ENCODE data around the gene KRIT1. TPM values are rescaled to one million over a fixed set of nuclear protein-coding genes. Genes with fewer than 3 reads are reported as not detected.
A peak's percentile ranks its signal among the peaks of the same experiment; 100 is the strongest.

The KRIT1 gene
- total RNA-seq, result 49.9 to 58.9 TPM (median 54.3 TPM) in 3 replicates

DNA sequence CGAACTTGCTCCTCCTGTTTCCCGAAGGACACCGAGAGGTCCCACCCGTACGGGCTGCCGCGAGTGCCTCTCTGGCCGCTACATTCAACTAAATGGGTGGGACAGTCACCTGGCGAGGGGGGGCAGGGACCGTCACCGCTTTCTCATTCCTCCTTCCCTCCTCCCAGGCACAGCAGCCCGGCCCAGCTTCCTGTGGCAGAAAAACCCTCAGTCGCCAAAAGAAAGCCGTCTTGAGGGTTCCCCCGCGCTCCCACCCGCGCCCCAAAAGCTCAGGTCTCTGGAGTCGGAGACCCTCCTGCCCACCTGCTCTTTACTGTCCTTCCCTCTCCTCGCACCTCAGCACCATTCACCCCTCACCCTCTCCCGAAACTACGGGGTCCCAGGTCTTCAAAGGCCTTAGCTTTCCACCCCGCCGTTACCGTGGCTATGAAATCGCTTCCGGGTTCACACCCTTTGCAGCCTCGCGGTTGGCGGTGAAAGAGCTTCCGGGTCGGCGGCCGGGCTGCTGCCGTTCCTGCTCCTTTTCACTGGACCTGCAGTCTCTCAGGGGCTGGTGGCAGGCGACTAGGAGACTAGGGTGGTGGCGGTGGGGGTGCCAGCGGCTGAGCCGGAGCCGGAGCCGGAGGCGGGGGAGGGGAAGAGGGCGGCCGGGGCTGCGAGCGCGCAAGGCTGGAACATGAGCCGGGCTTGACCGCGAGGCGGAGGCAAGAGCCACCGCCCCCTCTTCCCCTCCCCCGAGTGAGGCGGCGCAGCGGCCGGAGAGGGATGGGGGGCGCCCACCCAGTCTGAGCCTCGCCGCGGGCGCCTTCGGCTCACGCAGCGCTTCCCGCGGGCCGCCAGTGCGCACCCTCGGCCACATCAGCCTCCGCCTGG, at the start of gene KRIT1, which contains the start of gene ANKIB1:
TSS of gene KRIT1 (minus strand) at position 428 of the 873 bp plus-strand sequence. CDS start 3,779 bp downstream, outside the sequence.
TSS of gene ANKIB1 (plus strand) at position 488 of the 873 bp plus-strand sequence. CDS start 49,005 bp downstream, outside the sequence.
- DNase-seq (ENCODE audit: low spot score in 2 of 2, unreplicated experiment in 2 of 2), result peak; percentile 69 to 85
- H3K36me3 Mint-ChIP-seq, result no peaks in the 10 kb centered on the region
- peak within 1 kb of the TSS; percentile 99 for H3K27ac Mint-ChIP-seq
- TF ChIP-seq, protein P1, sequence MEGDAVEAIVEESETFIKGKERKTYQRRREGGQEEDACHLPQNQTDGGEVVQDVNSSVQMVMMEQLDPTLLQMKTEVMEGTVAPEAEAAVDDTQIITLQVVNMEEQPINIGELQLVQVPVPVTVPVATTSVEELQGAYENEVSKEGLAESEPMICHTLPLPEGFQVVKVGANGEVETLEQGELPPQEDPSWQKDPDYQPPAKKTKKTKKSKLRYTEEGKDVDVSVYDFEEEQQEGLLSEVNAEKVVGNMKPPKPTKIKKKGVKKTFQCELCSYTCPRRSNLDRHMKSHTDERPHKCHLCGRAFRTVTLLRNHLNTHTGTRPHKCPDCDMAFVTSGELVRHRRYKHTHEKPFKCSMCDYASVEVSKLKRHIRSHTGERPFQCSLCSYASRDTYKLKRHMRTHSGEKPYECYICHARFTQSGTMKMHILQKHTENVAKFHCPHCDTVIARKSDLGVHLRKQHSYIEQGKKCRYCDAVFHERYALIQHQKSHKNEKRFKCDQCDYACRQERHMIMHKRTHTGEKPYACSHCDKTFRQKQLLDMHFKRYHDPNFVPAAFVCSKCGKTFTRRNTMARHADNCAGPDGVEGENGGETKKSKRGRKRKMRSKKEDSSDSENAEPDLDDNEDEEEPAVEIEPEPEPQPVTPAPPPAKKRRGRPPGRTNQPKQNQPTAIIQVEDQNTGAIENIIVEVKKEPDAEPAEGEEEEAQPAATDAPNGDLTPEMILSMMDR (IDR thresholded peaks at IDR 0.05; ENCODE audit: unreplicated experiment), result no peak
- H3K9me3 Mint-ChIP-seq, result no peaks in the 10 kb centered on the region
- H3K4me1 Mint-ChIP-seq, result peaks cover 35% of the 10 kb centered on the region
- peak within 1 kb of the TSS; percentile 97 for H3K4me3 Mint-ChIP-seq
- H3K27me3 Mint-ChIP-seq (ENCODE audit: low read depth), result no peaks in the 10 kb centered on the region

- Mint-ChIP-seq H3K4me3 (no peak overlapping the region), H3K27me3 (ENCODE audit: low read depth) (no peaks in the 10 kb centered on the region), H3K4me1 (peaks cover 7% of the 10 kb centered on the region), H3K27ac (no peak overlapping the region), H3K9me3 (no peaks in the 10 kb centered on the region), H3K36me3 (no peaks in the 10 kb centered on the region)
- no peak for DNase-seq (ENCODE audit: low spot score in 2 of 2, unreplicated experiment in 2 of 2)
- TF ChIP-seq, protein P1 (IDR thresholded peaks at IDR 0.05; ENCODE audit: unreplicated experiment), result no peak
Observed at GRCh38 chr7:92295391-92295790, 49.7 kb upstream of the KRIT1 start.

DNA sequence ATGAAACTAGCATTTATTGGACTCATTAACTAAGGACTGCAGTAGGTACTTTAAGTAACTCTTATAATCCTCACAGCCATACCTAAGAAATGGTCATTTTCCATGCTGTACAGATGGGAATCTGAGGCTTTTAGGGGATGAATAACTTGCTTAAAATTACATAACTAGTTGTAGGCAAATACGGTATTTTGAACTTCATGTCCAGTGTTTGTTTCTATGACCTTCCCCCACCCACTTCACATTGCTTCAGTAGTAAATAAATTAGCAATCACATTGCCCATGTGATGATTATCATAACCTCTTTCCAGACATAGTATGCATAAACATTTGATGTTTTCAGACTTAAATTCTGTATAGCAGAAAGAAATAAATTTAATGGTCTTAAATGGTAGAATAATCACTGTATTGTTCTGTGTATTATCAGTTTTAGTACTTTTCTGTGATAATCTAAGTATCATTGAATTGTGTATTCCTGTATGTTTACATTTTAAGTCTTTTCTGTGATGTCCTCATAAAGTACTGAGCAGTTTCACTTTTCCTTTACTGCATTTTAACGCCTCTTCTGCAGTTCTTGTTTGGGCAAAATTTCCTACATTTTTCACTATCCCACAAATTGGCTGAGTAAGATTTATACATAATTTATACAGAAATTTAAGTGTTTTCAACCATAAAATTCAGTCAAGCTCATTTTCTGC, 48.3 kb upstream of the KRIT1 start:
- Mint-ChIP-seq H3K36me3 (no peaks in the 10 kb centered on the region), H3K27ac (no peak overlapping the region), H3K27me3 (ENCODE audit: low read depth) (no peaks in the 10 kb centered on the region)

DNA sequence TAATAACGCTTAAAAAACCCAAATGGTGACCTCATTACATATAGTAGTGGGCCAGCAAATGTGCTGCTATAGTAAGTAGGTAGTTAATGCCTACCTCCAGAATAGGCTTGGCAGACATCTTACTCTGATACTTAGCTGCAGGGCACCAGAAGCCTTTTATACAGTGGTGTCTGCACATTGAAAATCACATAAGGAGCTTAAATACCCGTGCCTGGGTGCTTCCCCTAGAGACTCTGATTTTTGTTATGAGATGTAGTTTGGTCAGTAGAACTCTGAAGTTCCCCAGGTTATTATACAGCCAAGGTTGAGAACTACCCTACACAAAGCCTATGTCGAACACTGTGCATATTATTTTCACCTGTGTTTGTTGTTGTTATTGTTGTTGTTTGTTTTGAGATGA, 47.3 kb upstream of the KRIT1 start:
- DNase-seq (ENCODE audit: low spot score in 2 of 2, unreplicated experiment in 2 of 2), result no peak
- Mint-ChIP-seq H3K36me3 (peaks cover 8% of the 10 kb centered on the region), H3K9me3 (peaks cover 13% of the 10 kb centered on the region), H3K4me3 (no peak overlapping the region), H3K27ac (no peak overlapping the region), H3K27me3 (ENCODE audit: low read depth) (no peaks in the 10 kb centered on the region), H3K4me1 (peaks cover 7% of the 10 kb centered on the region)
- TF ChIP-seq, protein P1 (IDR thresholded peaks at IDR 0.05; ENCODE audit: unreplicated experiment), result no peak

More for the DNA sequence above, 48.3 kb upstream of the KRIT1 start:
- Mint-ChIP-seq H3K4me3 (no peak overlapping the region), H3K4me1 (peaks cover 7% of the 10 kb centered on the region), H3K9me3 (peaks cover 3% of the 10 kb centered on the region)
- TF ChIP-seq, protein P1 (IDR thresholded peaks at IDR 0.05; ENCODE audit: unreplicated experiment), result no peak
- DNase-seq (ENCODE audit: low spot score in 2 of 2, unreplicated experiment in 2 of 2), result no peak

- H3K27me3 Mint-ChIP-seq (ENCODE audit: low read depth), result no peaks in the 10 kb centered on the region
- peaks cover 7% of the 10 kb centered on the region for H3K4me1 Mint-ChIP-seq
- H3K4me3 Mint-ChIP-seq, result no peak overlapping the region
- no peak overlapping the region for H3K27ac Mint-ChIP-seq
- TF ChIP-seq, protein P1 (IDR thresholded peaks at IDR 0.05; ENCODE audit: unreplicated experiment), result no peak
- H3K36me3 Mint-ChIP-seq, result peaks cover 12% of the 10 kb centered on the region
- H3K9me3 Mint-ChIP-seq, result peaks cover 23% of the 10 kb centered on the region
- no peak for DNase-seq (ENCODE audit: low spot score in 2 of 2, unreplicated experiment in 2 of 2)
Observed at GRCh38 chr7:92289321-92289720, 43.6 kb upstream of the KRIT1 start.
